ENCODE results near the gene CHMP2A. TPM values are rescaled to one million over a fixed set of nuclear protein-coding genes. Genes with fewer than 3 reads are reported as not detected.

The CHMP2A gene
- total RNA-seq, 1 experiment from 2014 or later, result 71.9 TPM

DNA sequence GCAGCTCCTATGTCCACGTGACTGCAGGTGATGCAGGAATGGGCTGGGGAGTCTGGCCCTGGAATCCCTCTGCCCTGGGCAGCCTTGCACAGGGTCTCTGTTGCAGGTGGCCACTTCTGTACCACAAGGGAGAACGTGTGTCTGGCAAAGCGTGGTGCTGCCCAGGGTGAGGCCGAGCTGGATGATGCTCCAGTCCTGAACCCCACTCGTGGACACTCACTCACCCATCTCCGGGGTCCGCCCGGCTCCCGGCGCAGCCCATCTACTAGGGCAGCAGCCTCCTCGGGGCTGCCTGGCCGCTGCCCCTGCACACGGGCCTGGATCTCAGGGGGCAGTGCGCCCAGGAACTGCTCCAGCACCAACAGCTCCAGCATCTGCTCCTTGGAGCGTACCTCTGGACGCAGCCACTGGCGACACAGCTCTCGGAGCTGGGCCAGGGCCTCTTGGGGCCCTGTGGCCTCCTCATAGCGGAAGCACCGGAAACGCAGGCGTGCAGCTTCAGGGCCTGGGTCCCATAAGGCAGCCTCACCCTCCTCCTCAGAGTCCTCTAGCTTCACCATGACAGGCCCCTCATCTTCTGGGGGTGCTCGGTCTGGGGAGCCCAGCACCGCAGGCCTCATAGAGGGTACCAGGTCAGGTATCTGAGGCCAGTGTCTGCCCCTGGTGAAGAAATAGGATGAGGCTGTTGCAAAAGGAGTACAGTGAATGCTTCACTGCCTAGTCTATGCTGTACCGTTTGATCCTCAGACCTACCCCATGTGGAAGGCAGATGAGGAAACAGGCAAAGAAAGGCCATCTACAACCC, 16.1 kb upstream of the CHMP2A start:
- no peak for DNase-seq (ENCODE audit: low spot score)
- in situ Hi-C loops (cut with HindIII; ENCODE audit: low sequenced_read_pairs), result no loop called here

DNA sequence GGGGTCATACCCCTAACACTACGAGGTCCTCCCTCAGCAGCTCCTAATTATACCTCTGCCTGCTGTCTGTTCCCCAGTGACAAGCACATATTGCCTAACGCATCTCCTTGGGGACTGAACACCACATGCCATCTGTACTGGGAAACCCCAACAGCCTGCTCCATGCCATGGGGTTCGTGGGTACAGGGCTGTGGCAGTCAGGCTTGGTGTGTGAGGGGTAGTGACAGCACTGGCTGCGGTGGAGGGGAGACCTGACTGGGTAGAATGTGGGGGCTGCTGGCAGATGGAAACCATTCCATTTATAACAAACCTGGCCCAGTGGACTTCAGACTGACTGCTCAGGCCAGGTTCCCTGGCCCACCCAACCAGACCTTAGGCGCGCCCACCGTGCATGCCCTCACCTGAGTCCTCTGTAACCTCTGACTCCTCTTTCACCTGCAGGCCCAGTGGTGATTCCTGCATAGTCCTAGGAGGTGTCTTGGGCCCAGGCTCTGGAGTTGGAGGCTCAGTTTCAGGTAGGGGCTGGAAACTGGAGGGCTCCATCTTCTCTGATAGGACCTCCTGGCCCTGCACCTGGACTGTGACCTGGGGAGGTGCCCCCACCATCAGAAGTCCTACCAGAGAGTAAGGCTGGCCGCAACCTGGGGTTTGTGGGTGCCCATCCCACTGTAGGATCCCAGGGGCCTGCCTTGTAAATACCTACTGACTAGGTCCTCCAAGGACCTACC, 15.2 kb upstream of the CHMP2A start:
- in situ Hi-C loops (cut with HindIII; ENCODE audit: low sequenced_read_pairs), result no loop called here
- DNase-seq (ENCODE audit: low spot score), result no peak

DNA sequence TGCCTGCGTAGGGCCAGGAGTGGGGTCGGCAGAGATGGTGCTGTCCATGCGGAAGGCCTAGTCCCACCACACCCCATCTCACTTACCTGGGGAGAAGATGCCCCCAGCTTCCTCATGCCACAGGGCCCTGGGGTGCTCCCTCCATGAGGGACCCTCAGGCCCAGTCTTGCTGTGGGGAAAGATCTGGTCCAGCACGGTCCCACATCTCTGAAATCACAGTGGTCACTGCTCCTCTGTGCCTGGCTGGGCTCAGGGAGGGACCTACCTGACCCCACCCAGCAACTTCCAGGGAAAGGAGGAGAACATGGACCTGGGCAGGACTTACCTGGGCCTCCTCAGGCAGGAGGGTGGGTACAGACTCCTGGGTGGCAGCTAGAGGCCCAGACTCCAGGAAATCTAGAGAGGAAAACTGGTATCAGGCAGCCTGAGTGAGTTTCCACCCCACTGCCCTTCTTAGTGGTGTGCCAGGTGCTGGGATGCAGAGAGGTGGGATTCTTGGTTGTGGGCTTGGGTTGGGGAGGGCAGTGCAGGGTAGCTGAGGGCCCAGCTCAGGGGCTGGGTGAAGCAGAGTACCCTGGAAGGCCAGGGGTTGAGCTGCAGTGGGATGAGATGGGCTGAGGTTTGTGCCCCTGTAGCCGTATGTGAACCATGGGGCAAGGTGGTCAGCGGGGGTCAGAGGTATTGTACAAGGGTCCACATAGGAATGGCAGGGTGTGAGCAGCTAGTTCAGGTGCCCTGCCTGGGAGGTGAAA, 14.5 kb upstream of the CHMP2A start:
- in situ Hi-C loops (cut with HindIII; ENCODE audit: low sequenced_read_pairs), result no loop called here
- no peak for DNase-seq (ENCODE audit: low spot score)

DNA sequence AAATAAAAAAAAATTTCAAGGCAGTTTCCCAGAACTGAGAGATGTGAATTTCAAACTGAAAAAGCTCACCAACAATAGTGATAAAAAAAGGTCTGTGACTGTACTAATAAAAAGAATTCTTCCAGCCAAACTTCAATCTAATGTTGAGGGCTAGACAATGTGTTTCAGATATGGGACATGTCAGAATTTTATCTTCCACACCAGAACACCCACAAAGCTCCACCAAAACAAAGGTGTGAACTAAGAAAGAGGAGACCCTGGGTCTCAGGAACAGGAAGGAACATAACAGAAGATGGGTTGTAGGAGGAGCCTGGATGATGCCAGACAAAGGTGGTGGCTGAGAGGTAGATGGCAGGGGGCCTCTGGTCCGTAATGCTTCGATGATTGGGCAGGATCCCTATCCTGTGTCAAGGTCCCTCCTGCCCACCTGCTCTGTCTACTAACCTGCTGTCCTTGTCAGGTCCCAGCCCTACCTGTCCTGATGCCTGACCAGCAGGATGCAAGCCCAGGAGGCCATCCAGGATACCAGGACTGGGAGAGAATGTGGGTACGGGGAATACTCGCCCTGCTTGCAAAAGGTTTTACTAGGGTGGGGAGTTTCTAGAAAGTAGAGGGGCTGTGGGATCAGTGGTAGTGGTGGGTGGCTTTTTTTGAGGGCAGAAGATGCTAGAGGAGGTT, 13.7 kb upstream of the CHMP2A start:
- in situ Hi-C loops (cut with HindIII; ENCODE audit: low sequenced_read_pairs), result no loop called here
- DNase-seq (ENCODE audit: low spot score), result no peak

DNA sequence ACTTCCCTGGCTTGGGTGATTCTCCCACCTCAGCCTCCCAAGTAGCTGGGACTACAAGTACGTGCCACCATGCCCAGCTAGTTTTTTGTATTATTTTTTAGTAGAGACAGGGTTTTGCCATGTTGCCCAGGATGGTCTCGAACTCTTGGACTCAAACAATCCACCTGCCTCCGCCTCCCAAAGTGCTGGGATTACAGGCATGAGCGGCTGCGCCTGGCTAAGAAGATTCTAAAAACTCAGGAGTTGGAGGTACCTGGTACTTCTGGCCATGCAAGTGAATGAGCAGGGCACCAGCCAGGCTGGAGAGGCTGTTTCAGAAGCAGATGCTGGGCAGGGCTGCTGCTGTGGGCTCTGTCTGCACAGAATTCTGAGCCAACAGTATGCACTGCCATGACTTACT, 12.1 kb upstream of the CHMP2A start:
- in situ Hi-C loops (cut with HindIII; ENCODE audit: low sequenced_read_pairs), result no loop called here
- DNase-seq (ENCODE audit: low spot score), result no peak

DNA sequence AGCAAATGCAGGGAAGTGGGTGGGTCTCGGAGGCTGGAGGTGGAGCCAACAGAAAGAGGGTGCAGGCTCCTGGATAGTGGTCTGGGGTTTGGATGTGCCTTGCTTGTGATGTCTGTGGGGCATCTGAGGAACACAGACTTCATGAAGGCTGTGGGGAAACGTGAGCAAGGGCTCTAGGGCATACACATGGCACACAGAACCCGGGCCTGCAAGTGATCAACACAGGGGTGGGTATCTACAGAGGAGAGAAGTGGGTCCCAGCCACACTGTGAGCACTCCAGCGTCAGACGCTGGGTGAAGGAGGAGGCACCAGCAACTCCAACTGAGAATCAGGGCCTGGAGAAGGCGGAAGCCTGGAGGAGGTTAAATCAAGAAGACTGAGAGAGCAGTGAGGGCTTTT, 8.9 kb upstream of the CHMP2A start:
- in situ Hi-C loops (cut with HindIII; ENCODE audit: low sequenced_read_pairs), result no loop called here
- no peak for DNase-seq (ENCODE audit: low spot score)

DNA sequence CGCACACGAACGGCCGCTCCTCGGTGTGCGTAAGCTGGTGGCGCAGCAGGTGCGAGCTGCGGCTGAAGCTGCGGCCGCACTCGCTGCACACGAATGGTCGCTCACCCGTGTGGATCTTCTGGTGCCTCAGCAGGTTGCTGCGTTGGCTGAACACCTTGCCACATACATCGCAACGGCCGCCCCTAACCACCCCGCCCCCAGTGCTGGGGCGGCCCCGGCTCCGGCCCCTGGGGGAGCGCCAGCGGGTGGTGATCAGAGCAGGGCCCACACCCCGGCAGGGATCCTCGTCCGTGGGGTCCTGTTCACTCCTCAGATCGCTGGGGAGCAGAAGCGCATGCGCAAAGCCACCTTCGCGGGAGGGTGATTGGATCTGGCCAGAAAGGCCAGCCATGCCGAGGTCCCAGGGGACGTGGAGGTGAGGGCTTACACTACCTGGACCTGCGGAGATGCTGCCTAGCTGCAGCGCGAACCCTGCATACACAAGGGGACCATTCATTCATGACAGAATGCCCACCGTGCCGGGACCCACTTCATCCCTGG, 8.2 kb upstream of the CHMP2A start:
- in situ Hi-C loops (cut with HindIII; ENCODE audit: low sequenced_read_pairs), result no loop called here
- peak; percentile 77 for DNase-seq (ENCODE audit: low spot score)

DNA sequence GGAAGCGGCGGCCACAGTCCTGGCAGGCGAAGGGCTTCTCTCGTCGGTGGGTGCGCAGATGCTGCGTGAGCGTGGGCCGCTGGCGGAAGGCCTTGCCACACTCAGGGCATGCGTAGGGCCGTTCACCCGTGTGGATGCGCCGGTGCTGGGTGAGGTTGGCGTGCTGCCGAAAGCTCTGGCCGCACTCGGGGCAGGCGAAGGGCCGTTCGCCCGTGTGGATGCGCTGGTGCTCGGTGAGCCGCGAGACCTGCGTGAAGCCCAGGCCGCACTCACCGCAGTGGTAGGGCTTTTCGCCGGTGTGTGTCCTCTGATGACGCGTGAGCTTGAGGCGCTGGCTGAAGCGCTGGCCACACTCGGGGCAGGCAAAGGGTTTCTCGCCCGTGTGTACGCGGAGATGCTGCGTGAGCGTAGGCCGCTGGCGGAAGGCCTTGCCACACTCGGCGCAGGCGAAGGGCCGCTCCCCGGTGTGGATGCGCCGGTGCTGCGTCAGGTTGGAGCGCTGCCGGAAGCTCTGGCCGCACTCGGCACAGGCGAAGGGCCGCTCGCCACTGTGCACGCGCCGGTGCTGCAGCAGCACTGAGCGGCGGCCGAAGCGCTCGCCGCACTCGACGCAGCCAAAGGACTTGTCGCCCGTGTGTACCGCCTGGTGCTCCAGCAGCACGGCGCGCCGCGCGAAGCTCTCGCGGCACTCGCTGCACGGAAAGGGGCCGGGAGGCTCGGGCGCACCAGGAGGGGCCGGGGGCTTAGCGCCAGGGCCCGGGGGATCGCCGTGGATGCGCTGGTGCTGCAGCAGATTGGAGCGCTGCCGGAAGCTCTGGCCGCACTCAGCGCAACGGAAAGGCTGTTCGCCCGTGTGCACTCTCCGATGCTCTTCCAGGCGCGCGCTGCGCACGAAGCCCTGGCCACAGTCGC, 7.5 kb upstream of the CHMP2A start:
- DNase-seq (ENCODE audit: low spot score), result peak; percentile 65
- in situ Hi-C loops (cut with HindIII; ENCODE audit: low sequenced_read_pairs), result no loop called here

DNA sequence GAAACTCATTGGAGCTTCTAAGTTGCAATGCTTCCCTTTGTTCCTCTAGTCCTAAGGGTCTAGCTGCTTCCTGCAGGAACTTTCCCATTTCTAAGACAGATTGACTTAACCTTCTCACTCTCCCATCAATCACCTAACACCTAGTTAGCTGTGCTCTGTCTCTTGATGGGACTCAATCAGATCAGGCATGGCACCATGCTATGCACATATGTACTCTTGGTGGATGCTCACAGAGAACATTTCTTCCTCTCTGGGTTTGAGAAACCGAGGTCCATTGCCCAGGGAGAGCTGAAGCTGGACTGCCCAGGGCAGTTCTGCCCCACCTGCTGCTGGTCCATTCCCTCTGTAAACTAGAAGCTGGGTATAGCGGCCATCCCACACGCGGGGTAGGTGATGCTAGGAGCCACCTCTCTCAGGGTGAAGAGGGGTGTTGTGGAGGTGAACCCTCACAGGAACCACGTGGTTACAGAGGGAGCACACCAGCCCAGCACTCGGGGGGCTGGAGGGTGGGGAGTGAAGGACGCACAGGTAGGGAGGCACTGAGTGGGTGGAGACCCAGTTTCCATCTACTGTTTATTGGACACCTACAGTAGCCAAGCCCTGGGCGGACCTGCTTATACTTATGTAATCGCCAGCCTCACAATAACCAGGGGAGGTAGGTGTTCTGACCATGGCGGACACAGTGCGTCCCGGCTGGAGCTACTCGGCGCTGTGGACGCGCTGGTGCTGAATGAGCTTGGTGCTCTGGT, 6.6 kb upstream of the CHMP2A start:
- in situ Hi-C loops (cut with HindIII; ENCODE audit: low sequenced_read_pairs), result no loop called here
- peak; percentile 56 for DNase-seq (ENCODE audit: low spot score)

DNA sequence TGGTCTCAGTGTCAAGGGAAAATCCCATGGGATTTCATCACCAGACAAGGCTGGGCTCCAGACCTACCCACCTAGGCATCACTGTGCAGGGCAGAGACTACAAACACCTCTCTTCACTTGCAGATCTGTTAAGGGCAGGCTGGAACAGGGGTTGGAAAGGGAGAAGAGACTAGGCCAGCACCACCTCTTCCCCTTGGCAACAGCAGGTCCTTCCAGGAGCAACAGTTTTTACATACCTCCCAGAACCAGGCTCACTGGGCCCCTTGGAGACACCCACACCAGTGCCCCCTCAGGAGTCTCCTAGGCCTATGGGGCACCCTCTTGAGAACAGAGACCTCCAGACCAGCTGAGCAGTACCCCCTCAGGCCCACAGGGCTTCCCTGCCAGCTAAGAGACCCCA, 6.0 kb upstream of the CHMP2A start:
- in situ Hi-C loops (cut with HindIII; ENCODE audit: low sequenced_read_pairs), result no loop called here
- DNase-seq (ENCODE audit: low spot score), result no peak

DNA sequence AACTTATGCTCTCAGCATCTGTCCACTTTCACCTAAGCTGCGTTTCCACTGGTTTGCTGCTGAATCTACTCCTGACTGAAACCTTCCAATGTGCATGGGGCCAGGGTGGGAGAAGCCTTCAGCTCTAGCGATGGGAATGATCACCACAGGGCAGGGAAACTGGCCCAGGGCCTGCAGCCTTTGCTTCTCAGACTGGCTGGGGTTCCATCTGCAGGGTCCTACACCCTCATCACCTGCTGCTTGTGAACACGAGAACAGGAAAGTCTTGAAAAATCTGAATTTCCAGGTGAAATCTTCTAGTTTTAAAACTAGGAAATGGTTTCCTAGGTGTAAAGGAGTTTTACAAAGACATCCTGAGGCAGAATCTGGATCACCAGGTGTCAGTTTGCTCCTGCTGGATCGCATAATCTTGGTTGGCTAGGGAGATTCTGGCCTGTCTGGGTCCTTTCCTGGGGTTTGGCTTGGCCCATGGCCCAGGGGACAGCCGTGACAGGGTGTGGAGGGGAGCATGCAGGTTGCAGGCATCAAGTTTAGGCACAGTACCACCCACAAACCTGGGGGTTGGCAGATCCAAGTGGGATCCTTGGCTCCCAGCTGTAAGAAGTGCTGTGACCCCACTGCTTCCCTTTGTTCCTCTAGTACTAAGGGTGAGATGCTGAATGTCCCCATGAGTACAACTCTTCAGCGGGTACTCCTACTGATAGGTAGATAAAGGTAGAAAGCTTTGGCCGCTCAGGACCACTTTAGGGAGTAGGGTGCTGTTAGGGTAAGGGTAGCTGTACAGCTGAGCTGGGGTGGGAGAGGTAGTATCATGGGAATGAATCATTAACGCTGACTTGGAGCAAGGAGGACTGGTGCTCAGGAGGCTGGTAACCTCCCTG, 5.3 kb upstream of the CHMP2A start:
- no peak for DNase-seq (ENCODE audit: low spot score)
- in situ Hi-C loops (cut with HindIII; ENCODE audit: low sequenced_read_pairs), result no loop called here

DNA sequence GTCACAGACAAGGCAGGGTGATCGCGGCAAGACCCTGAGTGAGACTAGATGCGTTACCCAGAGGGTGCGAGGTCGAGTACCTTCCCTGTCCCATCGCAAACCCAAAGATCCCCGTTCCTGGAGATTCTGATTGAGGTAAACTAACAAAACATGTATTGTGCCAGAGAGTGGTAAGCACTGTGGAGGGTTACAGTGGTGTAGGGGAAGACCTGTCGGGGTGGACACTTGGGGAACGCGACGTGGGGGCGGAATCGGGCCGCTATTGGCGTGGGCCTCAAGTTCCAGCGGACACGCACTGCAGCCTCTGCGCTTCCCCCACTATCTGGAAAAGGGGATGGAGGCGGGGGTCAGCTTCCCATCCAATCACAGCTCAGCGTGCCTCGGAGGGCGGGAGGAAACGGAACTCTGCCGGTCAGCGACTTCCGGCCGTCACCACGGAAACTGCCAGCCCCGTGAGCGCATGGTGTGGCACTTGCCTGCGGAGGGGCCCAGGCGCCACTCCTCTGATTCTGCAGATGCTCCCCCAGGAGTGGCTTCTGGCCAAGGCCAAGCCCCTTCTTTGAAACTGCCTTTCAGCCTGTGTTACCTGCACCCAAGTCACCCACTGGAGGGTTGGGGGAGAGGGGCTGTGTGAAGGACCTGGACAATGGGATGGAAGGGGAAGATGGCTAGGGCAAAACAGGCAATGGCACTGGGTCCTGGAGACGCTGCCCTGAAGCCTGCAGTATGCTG, 4.5 kb upstream of the CHMP2A start:
- DNase-seq (ENCODE audit: low spot score), result peak; percentile 93
- in situ Hi-C loops (cut with HindIII; ENCODE audit: low sequenced_read_pairs), result no loop called here

DNA sequence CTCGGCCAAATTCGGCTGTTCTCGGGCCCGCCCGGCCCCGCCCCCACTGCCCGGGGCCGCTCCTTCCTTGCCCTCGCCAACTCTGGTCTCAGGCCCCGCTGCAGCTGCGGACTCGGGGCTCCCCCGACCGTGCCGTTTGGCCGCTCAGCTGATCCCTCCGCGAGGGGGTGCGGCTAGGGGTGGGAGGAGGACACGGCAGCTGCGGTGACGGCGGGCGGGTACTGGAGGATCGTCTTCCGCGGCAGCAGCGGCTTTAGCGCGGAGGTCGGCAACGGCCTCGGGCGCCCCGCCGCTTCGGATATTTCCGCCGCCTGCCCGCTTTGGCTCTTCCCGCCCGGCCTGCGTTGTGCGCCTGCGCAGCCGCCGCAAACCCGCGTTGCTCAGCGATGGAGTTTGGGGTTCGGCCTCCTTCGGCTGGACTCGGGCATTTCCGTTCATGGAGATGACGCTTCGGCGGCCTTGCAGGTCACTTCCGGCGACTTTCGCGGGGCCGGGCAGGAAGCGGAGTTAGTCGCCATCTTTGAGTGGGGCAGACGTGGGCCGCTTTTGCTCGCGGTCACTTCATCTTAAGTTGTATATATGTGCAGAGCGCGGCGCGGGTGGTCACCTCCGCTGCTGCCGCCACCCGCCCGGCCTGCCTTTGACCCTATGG, 3.8 kb upstream of the CHMP2A start:
- in situ Hi-C loops (cut with HindIII; ENCODE audit: low sequenced_read_pairs), result no loop called here
- peak; percentile 96 for DNase-seq (ENCODE audit: low spot score)

DNA sequence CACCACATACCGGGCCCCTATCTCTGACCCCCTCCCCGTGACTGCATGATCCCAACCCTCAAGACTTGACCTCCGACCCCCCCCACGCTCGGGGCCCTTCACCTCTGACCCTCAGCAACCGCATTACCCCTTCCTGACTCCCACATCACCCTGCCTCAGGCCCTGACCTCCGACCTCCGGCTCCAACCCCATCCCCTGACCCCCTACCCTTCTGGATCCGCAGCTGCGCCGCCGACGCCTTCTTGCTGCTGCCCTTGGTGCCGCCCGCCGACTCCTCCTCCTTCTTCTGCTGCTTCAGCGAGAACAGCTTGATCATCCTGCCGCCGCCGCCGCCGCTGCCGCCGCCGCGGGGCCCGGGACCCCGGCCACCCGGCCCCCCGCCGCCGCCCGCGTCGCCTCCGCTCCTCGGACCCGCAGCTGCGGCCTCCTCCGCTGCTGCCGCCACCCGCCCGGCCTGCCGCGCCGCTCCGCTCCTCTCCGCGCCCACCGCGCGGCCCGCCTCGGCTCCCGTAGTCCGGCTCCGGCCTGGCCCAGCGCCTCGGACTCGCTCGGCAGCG, 3.2 kb upstream of the CHMP2A start, which contains the start of gene UBE2M:
UBE2M (minus strand) TSS at position 546 of the 557 bp plus-strand sequence; CDS start at position 316, 230 bp downstream.
- in situ Hi-C loops (cut with HindIII; ENCODE audit: low sequenced_read_pairs), result no loop called here
- DNase-seq (ENCODE audit: low spot score), result no peak
